Rectal smooth muscle tissue (tissue), 1 donor: ENCODE data around the gene TMEM247.
"Not testable (repeated sequence)": the region's sequence is repeated elsewhere in the genome, so short reads cannot be mapped to it uniquely, and the experiment has no call there.

Experiments used
- H3K27ac ChIP-seq: one replicate; pipeline ENCODE4 v1.7.0; 2013; ENCODE audit warnings: low read depth, low read length, inconsistent platforms
- H3K27me3 ChIP-seq: one replicate; pipeline ENCODE4 v1.7.0; 2013; ENCODE audit warnings: low read length; ENCODE audit not compliant: control insufficient read depth, insufficient read depth
- H3K36me3 ChIP-seq: one replicate; pipeline ENCODE4 v1.7.0; 2013; ENCODE audit warnings: low read length; ENCODE audit not compliant: control insufficient read depth, insufficient read depth
- H3K4me1 ChIP-seq: one replicate; pipeline ENCODE4 v1.7.0; 2013; ENCODE audit warnings: low read length; ENCODE audit not compliant: control insufficient read depth, insufficient read depth
- H3K4me3 ChIP-seq: one replicate; pipeline ENCODE4 v1.7.0; 2013; ENCODE audit warnings: low read length
- H3K9ac ChIP-seq: one replicate; pipeline ENCODE4 v1.7.0; 2013; ENCODE audit warnings: low read length

TMEM247 gene

DNA sequence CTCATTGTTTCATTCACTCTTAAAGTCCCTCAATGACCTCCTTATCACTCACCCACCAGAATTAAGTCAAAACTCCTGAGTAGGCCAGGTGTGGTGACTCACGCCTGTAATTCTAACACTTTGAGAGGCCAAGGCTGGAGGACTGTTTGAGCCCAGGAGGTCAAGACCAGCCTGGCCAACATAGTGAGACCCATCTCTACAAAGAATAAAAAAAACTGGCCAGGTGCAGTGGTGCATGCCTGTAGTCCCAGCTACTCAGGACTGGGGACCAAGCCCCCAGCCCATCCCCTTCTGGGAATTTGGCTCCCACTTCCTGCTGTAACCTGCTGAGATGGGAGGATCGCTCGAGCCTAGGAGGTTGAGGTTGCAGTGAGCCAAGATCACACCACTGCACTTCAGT lies 28.9 kb downstream of the TMEM247 start:
- H3K36me3 ChIP-seq, result no peaks in the 10 kb centered on the region
- H3K4me3 ChIP-seq, result no peak overlapping the region
- H3K27me3 ChIP-seq, result no peaks in the 10 kb centered on the region
- no peak overlapping the region for H3K9ac ChIP-seq
- no peaks in the 10 kb centered on the region for H3K4me1 ChIP-seq
- H3K27ac ChIP-seq, result no peak overlapping the region

DNA sequence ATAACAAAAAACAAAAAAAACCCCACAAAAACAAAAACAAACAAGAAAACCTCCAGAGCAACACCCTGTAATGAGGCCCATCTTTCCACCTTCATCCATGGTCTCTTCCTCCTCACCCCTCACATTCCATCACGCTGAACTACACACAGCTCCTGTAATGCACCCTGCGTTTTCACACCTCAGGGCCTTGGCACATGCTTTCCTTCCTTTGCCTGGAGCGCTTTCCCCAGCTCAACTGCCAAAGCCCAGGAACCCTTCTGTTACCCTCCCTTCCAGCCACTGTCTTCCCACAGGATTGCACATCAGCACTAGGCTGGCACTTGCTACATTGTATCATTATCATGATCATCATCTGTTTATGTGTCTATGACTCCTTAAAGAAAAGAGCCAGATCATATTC lies 29.4 kb downstream of the TMEM247 start:
- H3K27ac ChIP-seq, result no peak overlapping the region
- H3K27me3 ChIP-seq, result no peaks in the 10 kb centered on the region
- no peak overlapping the region for H3K4me3 ChIP-seq
- no peak overlapping the region for H3K9ac ChIP-seq
- no peaks in the 10 kb centered on the region for H3K4me1 ChIP-seq
- H3K36me3 ChIP-seq, result no peaks in the 10 kb centered on the region

DNA sequence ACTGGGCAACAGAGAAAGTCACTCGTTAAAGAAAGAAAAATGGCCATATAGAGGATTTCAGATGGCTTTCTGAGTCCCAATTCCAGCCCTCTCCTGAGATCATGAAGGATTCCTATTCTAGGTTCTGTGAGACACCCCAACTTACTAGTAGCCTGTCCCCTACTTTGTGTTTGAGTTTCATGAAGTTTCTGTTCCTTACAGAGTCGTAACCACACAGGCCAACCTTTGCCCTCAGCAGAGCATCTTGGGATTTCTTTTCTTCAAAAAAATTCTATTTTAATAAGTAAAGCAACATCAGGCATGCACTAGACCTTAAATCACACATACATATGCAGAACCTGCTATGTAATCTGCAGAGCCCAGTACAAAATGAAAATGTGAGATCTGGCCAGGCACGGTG lies 30.4 kb downstream of the TMEM247 start:
- Histone ChIP-seq H3K4me3 (no peak overlapping the region), H3K27ac (no peak overlapping the region), H3K27me3 (no peaks in the 10 kb centered on the region), H3K4me1 (no peaks in the 10 kb centered on the region), H3K36me3 (no peaks in the 10 kb centered on the region), H3K9ac (no peak overlapping the region)

DNA sequence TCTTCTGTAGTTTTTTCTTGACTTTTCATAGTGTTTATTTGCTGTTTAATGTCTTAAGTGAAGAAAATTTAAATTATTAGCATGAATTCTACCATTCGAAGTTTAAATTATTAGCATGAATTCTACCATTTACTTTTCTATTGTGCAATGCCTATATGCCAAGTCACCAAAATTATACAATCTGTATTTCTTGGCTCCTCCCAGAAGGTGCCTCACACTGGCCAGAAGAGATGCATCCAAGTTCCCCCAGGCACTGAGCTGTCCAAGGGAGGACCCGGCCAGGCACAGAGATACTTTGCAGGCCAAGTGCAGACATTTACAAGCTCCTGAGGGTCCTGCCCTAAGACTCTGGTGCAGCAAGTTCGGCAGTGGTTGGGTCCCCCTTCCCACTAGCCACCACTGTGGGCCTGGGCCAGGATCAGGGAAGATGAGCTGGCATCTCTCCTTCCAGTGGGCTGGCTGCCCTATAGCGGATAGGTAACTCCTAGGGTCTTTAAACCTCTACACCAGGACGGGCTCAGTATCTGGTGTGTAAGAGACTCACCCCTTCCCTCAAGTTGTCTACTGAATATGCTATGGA lies 31.3 kb downstream of the TMEM247 start:
- Histone ChIP-seq H3K27ac (no peak overlapping the region), H3K4me3 (no peak overlapping the region), H3K36me3 (no peaks in the 10 kb centered on the region), H3K9ac (no peak overlapping the region), H3K27me3 (no peaks in the 10 kb centered on the region), H3K4me1 (no peaks in the 10 kb centered on the region)

DNA sequence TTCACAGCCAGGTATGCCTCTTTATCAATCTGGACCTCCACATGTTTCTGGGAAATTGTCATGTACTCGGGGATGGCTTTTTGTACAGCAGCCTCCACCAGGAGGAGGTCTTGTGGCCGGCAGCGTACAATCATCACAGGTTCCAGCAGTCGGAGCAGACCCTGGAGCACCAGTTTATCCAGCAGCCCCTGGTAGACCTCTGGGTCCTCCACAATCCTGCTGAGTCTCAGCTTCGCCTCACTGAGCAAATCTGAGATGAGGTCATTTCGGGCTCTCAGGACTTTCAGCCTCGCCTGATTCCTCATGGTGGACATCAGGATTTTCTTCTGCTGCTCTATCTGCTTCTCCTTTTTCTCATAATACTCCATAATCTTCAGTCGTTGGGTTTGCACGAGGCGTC lies 32.8 kb downstream of the TMEM247 start:
- H3K4me3 ChIP-seq, result no peak overlapping the region
- no peaks in the 10 kb centered on the region for H3K36me3 ChIP-seq
- no peaks in the 10 kb centered on the region for H3K27me3 ChIP-seq
- H3K9ac ChIP-seq, result no peak overlapping the region
- no peak overlapping the region for H3K27ac ChIP-seq
- no peaks in the 10 kb centered on the region for H3K4me1 ChIP-seq

DNA sequence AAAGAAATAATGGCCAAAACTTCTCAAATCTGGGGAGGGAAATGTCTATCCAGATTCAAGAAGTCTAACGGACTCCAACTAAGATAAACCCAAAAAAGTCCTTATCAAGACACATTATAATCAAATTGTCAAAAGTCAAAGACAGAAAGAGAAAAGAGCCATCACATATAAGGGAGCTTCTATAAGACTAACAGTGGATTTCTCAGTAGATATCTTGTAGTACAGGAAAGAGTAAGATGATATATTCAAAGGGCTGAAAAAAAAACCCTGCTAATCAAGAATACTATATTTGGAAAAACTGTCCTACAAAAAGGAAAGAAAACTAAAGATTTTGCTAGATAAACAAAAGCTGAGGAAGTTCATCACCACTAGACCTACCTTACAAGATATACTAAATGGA lies 35.4 kb downstream of the TMEM247 start:
- no peaks in the 10 kb centered on the region for H3K4me1 ChIP-seq
- H3K27me3 ChIP-seq, result no peaks in the 10 kb centered on the region
- no peak overlapping the region for H3K27ac ChIP-seq
- H3K9ac ChIP-seq, result no peak overlapping the region
- H3K4me3 ChIP-seq, result no peak overlapping the region
- H3K36me3 ChIP-seq, result no peaks in the 10 kb centered on the region

DNA sequence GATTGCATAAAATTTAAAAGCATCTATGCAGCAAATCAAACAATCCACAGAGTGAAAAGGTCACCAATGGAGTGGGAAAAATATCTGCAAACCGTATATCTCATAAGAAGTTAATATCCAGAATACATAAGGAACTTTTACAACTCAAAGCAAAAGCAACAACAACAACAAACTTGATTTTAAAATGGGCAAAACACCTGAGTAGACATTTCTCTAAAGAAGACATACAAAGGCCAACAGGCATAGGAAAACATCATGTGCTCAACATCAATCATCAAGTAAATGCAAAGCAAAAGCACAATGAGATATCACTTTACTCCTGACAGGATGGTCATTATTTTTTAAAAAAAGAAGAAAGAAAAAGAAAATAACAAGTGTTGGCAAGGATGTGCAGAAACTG lies 38.1 kb downstream of the TMEM247 start:
- H3K4me3 ChIP-seq, result no peak overlapping the region
- peaks cover 5% of the 10 kb centered on the region for H3K4me1 ChIP-seq
- H3K27ac ChIP-seq, result no peak overlapping the region
- no peaks in the 10 kb centered on the region for H3K36me3 ChIP-seq
- H3K9ac ChIP-seq, result no peak overlapping the region
- H3K27me3 ChIP-seq, result no peaks in the 10 kb centered on the region

DNA sequence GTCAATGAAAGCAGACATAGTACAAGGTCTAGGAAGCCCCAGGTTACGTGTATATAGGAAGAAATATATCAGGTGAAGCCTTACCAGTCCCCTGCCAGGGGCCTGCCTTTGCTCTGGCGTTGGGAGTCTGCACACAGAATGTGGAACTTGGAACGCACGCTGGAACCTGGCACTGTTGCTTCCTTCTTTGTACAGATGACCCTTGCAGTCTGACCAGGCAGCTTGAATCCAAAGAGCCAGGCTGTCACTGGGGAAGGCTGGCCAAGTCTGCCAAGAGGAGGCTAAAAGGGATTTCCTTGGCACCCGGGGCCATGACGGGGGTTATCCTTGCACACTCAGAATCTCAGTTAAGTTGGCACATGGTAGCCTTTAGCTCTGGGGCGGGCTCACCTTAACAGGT lies 39.5 kb downstream of the TMEM247 start:
- Histone ChIP-seq H3K27me3 (no peaks in the 10 kb centered on the region), H3K4me1 (peaks cover 5% of the 10 kb centered on the region), H3K27ac (no peak overlapping the region), H3K9ac (no peak overlapping the region), H3K4me3 (no peak overlapping the region), H3K36me3 (no peaks in the 10 kb centered on the region)

DNA sequence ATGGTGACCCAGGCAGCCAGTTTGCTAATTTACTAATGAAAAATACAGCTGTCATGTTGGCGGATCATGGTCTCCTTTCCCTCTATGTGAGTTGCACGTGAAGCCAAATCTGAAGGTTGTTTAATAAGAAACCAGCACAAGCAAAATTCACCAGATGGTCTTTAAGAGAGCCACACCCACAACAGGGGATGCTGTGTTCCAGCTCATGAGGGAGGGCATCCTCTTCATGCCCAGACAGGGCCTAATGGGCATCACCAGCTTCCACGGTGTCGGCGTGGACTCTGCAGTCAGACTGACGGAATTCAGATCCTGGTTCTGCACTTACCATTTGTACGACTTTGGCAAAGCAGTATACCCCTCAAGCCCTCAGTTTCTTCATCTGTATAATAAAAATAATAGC lies 39.9 kb downstream of the TMEM247 start:
- H3K9ac ChIP-seq, result no peak overlapping the region
- no peak overlapping the region for H3K27ac ChIP-seq
- no peaks in the 10 kb centered on the region for H3K27me3 ChIP-seq
- peaks cover 5% of the 10 kb centered on the region for H3K4me1 ChIP-seq
- H3K36me3 ChIP-seq, result no peaks in the 10 kb centered on the region
- H3K4me3 ChIP-seq, result no peak overlapping the region

DNA sequence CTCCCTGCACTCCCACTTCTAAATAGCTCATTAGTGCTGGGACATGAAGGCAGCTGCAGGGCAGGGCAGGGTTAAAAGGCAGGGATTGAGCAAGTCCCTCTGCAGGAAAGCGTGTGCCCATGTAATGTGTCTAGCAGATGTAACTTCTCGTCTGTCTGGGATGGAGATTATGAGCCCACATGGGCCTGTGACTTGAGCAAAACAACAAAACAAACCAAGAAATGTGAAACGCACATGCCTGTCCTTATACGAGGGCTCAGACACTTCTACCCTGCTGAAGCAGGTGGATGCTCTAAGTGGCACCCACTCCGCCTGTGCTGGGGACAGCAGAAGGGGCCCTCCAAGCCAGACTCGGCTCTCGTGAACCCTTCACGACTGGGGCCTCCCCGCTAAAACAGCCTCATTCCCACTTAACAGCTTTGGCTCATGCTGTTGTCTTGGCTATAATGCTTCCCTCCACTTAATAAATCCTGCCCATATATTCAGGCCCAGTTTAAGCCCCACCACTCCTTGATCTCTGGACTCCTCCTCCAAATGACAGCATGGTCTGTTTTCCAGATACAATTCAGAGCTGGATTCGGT lies 40.9 kb downstream of the TMEM247 start:
- no peak overlapping the region for H3K27ac ChIP-seq
- H3K36me3 ChIP-seq, result no peaks in the 10 kb centered on the region
- H3K4me1 ChIP-seq, result peaks cover 5% of the 10 kb centered on the region
- H3K4me3 ChIP-seq, result no peak overlapping the region
- H3K9ac ChIP-seq, result no peak overlapping the region
- no peaks in the 10 kb centered on the region for H3K27me3 ChIP-seq

DNA sequence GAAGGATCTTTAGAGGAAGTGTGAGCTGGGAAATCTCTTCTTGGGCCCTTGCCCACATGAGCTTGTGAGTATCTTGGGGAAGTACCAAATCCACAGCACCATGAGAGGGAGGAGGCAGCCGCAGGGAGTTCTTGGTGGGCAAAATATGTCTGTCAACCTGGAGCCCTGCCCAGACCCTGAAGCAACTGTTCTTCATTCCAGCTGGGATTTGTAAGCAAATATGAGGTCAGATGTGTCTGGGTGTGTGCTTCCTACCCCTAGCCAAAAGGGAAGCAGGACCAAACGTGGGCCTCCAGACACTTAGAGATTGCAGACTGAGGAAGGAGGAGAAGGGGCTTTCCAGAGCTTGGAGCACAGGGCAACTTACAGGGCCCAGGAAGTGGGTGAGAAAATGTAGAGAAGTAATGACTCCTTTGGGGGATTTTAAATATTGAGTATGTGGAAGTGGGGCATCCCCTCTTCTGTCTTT lies 41.9 kb downstream of the TMEM247 start:
- no peaks in the 10 kb centered on the region for H3K27me3 ChIP-seq
- no peaks in the 10 kb centered on the region for H3K36me3 ChIP-seq
- no peak overlapping the region for H3K9ac ChIP-seq
- peaks cover 5% of the 10 kb centered on the region for H3K4me1 ChIP-seq
- H3K27ac ChIP-seq, result no peak overlapping the region
- H3K4me3 ChIP-seq, result no peak overlapping the region

DNA sequence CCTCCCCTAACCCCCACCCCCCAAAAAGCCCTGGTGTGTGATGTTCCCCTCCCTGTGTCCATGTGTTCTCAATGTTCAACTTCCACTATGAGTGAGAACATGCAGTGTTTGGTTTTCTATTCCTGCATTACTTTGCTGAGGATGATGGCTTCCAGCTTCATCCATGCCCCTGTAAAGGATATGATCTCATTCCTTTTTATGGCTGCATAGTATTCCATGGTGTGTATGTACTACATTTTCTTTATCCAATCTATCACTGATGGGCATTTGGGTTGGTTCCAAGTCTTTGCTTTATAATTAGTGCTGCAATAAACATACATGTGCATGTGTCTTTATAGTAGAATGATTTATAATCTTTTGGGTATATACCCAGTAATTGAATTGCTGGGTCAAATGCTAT lies 43.0 kb downstream of the TMEM247 start:
- H3K4me1 ChIP-seq, H3K27me3 ChIP-seq, H3K36me3 ChIP-seq, H3K4me3 ChIP-seq, H3K27ac ChIP-seq, H3K9ac ChIP-seq: not testable (repeated sequence)

DNA sequence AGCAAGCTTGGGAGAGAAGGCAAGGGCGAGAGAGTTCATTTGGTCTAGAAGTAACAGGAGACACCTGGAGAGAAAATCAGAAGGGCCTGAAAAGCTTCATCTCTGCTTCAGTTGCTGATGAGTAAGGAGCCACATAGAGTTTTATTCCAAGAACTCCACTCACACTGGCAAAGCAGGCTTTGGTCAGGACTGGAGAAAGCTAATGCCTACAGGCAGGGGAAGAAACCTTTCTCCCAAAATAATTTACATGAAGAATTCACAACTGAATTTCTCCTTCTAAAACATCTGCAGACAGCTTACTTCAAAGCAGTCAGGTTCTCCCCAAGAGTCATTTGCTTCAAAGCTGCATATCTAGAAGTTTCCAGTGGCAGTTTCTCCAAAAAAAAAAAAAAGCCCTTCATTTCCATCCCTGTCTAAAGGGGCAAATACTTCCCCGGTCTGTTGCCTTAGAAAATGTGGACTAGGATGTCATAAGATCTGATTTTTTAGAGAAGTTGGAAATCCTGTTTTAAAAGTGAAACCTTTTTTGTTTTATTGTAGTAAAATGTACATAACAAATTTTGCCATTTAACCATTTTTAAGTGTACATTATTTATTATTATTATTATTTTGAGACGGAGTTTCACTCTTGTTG lies 46.3 kb downstream of the TMEM247 start:
- Histone ChIP-seq H3K4me3 (no peak overlapping the region), H3K27ac (no peak overlapping the region), H3K9ac (no peak overlapping the region), H3K4me1 (peaks cover 5% of the 10 kb centered on the region), H3K27me3 (no peaks in the 10 kb centered on the region), H3K36me3 (no peaks in the 10 kb centered on the region)
